Stimulated activated CD4-positive, alpha-beta T cell treated with anti-CD3 and anti-CD28 coated beads, Interleukin-1b, Interleukin-23, amount 100 ng/mL, for 1 hour (primary cell): ENCODE results near the gene MDH2.
"Not testable (repeated sequence)": the region's sequence is repeated elsewhere in the genome, so short reads cannot be mapped to it uniquely, and the experiment has no call there.

ENCODE experiments used
- DNase-seq, 2 donors: peaks; one replicate each; pipeline ENCODE4 v3.0.0-alpha.2; 2020; ENCODE audit warnings: low read depth in 2 of 2

MDH2 gene

DNA sequence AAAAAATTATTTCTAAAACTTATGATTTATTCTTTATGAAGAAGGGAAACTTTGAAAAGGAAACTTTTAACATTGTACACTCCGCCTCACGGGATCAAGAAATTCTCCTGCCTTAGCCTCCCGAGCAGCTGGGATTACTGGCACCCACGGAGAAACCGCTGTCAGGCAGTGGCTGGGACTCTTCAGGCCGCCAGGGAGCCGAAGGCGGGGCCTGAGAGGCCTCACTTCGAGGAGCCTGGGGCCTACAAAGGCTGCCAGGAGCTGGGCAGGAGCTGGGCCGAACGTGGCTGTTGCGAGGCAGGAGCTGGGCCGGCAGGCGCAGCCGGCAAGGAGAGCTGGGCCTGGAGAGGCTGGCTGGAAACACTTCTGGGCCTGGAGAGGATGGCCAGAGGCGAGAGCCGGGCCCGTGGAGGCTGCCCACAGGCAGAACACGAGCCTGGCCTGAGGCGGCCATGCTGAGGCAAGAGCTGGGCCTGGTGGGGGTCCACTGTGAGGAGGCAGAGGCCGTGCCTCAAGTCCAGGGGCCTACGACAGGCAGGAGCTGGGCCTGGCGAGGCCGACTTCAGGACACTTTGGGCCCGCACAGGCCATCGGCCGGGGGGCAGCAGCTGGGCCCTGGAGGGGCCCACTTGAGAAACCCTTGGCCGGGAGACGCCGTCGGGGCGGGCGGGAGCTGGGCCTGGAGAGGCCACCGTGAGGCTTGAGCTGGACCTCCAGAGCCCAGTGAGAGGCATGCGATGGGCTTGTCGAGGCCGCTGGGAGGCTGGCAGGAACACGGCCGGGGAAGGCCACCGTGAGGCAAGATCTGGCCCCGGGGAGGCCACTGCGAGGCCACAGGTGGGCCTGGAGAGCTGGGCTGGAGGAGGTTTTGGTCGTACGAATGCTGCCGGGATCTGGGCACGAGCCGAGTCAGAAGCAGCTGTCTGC is 23.7 kb downstream of the MDH2 start:
- no peak for DNase-seq

DNA sequence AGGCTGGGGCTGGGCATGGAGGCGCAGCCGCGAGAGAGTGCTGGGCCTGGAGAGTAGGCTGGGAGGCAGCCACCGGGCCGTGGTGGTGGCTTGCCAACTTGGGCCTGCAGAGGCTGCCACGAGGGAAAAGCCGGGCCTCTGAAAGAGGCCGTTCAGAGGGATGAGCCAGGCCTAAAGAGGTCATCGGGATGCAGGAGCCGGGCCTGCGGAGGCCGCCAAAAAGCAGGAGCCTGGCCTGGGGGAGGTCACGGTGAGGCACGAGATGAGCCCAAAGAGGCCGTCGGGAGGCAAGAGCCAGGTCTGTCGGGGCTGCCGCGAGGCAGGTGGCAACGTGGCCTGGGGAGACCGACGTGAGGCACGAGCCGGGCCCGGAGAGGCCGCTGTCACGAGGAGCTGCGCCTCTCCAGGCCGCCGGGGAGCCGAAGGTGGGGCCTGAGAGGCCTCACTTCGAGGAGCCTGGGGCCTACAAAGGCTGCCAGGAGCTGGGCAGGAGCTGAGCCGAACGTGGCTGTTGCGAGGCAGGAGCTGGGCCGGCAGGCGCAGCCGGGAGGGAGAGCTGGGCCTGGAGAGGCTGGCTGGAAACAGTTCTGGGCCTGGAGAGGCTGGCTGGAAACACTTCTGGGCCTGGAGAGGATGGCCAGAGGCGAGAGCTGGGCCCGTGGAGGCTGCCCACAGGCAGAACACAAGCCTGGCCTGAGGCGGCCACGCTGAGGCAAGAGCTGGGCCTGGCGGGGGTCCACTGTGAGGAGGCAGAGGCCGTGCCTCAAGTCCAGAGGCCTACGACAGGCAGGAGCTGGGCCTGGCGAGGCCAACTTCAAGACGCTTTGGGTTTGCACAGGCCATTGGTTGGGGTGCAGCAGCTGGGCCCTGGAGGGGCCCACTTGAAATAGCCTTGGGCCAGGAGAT is 24.6 kb downstream of the MDH2 start:
- no peak for DNase-seq

DNA sequence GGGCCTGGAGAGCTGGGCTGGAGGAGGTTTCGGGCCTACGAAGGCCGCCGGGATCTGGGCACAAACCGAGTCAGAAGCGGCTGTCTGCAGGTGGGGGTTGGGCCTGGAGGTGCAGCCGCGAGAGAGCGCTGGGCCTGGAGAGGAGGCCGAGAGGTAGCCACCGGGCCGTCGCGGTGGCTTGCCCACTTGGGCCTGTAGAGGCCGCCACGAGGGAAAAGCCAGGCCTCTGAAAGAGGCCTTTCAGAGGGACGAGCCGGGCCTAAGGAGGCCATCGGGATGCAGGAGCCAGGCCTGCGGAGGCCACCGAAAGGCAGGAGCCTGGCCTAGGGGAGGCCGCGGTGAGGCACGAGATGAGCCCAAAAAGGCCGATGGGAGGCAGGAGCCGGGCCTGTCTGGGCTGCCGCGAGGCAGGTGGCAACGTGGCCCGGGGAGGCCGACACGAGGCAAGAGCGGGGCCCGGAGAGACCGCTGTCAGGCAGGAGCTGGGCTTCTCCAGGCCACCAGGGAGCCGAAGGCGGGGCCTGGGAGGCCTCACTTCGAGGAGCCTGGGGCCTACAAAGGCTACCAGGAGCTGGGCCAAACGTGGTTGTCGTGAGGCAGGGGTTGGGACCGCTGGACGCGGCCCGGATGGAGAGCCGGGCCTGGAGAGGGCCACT is 25.6 kb downstream of the MDH2 start:
- DNase-seq, result no peak

DNA sequence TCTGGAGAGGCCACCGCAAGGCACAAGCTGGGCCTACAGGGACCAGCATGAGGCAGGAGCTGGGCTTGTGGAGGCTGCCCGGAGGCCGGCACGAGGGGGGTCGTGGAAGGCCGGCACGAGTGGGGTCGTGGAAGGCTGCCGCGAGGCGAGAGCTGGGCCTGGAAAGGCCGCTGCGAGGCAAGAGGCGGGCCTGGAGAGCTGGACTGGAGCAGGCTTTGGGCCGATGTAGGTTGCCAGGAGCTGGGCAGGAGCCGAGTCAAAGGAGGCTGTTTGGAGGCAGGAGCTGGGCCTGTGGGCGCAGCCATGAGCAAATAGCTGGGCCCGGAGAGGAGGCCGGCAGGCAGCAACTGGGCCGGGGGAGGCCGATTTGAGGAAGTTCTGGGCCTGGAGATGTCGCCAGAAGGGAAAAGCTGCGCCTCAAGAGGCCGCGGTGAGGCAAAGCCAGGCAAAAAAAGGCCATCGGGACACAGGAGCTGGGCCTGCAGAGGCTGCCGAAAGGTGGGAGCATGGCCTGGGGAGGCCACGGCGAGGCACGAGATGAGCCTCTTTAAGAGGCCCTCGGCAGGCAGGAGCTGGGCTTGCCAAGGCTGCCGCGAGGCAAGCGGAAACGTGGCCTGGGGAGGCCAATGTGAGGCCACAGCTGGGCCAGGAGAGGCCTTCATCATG is 26.5 kb downstream of the MDH2 start:
- no peak for DNase-seq

DNA sequence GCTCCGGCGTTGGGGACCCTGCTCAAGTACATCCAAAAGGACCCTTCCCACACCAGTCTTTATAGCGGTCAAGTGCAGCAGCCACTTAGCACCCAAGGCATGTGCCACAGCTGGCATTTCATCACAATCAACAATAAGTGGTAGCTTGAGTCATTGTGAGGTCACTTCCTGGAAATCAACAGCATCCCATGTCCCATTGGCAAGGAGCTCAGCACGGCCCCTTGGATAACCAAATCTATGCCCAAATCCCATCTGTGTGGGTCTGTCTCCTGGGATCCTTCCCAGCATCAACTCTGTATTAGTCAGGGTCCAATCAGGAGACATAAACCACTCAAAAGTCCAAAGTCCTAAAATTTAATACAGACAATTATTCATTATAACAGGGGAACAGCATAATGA is 27.1 kb downstream of the MDH2 start:
- no peak for DNase-seq

DNA sequence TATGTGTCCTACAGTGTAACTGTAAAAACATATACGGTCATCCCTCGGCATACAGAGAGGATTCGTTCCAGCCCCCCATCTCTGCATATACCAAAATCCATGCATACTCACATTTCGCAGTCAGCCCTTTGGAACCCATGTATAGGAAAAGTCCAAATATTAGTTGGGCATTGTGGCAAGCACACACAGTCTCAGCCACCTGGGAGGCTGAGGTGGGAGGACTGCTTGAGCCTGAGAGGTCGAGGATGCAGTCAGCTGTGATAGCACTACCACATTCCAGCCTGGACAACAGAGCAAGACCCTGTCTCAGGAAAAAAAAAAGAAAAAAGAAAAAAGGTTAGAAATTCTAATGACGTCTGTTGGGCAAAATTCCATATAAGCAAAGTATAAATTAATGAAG is 29.1 kb downstream of the MDH2 start:
- no peak for DNase-seq

DNA sequence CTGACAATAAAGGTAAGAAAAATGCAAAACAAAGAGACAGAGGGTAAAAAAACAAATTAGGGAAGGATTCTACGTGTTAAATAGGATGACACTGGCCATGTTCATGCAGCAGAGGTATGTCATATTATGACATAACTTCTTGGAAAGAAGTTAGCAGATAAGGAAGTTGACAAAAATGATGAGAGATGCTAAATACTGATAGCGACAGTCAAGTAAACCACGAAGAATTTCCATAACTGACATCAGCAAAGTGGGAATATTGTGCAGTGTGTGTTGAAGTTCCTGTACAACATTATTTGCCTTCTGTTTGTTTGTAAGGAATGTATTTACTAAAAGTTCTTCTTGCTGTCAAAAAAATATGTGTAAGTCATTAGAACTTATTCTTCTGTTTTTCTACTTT is 29.5 kb downstream of the MDH2 start:
- no peak for DNase-seq

DNA sequence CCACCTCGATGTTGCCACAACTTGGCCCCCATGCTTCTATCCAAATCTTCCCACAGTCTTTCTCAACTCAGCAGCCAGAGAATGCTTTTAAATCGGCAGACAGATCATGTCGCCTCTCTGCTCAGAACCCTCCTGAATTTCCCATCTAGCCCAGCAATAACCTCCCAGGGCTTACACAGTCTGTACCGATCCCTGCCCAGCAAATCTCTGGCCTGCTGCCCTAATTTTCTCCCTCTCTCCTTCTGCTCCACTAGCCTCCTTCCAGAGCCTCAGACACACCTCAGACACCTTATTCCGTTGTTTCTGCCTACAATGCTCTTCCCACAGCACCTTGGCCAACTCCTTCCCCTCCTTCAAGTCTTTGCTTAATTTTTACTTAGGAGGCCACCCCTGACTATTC is 32.3 kb downstream of the MDH2 start:
- no peak for DNase-seq

DNA sequence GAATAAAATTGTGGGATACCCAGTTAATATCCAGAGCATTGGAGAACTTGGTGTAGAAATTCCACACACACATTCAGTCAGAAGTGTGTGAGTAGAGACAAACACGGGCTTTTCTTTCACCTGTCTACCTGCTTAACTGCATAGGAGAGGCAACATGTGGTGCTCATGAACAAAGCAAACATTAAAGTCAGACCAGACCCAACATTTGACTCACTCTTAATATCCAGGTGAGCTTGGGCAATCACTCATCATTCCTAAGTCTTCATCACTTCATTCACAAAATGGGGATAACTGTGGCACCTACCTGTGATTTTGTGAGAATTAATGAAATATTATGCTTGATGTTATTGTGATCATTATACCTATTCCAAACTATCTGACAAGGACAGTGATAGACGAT is 36.2 kb downstream of the MDH2 start:
- DNase-seq, result not testable (repeated sequence)

DNA sequence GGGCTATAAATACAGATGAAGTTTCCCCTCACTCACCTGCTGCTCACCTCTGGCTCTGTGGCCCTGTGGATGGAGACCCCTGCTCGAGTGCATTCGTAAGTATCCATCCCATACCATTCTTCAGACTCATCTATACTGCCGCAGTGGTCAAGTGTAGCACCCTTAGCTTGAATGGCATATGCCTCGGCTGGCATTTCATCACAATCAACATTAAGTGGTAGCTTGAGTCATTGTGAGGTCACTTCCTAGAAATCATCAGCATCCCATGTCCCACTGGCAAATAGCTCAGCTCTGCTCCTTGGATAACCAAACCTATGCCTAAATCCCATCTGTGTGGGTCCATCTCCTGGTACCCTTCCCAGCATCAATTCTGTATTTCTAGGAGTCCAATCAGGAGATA is 38.2 kb downstream of the MDH2 start:
- DNase-seq, result no peak

DNA sequence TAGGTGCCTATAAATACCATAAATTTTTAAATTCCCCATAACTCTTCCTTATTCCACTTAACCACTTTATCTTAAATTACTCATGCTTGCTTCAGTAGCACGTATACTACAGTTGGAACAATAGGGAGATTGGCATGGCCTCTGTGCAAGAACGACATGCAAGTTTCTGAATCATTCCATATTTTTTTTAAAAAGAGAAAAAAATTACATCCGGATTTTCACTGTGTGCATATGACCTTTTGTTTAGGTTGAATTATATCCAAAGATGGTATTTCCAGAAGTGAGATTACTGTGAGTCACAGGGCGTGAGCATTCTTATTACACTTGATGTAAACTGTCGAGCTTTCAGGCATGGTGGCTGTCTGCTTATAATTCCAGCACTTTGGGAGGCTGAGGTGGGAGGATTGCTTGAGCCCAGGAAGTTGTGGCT is 39.5 kb downstream of the MDH2 start:
- not testable (repeated sequence) for DNase-seq

DNA sequence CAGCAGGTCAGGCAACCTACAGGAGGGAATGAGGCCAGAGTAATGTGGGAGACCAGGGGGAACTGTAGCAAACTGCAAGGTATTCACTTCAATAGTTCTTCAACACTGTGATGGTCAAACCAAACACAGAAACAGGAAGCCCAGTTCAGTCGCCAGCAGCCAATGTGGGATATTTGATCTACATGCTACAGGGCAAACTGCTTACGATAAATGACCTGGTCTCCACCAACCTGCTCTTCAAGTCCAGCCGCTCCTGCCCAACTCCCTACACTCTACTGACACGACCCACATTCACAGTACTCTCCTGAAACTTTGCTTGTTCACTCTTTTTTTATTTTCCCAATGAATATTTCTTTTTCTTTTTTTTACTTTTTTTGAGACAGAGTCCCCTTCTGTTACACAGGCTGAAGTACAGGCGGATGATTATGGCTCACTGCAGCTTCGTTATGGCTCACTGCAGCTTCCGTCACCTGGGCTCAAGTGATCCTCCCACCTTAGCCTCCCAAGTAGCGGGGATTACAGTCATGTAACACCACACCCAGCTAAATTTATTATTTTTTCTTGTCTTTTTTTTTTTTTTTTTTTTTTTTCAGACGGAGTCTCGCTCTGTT is 42.1 kb downstream of the MDH2 start:
- DNase-seq, result no peak

DNA sequence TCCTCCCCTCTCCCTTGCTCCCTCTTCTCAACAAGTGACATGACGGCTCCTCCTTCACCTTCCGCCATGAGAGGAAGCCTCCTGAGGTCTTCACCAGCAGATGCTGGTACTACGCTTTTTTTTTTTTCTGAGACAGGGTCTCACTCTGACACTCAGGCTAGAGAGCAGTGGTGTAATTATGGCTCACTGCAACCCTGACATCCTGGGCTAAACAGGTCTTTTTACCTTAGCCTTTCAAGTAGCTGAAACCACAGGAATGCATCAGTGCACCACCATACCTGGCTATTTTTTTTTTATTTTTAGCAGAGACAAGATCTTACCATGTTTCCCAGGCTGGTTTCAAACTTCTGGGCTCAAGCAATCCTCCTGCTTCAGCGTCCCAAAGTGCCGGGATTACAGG is 43.6 kb downstream of the MDH2 start:
- DNase-seq, result no peak

DNA sequence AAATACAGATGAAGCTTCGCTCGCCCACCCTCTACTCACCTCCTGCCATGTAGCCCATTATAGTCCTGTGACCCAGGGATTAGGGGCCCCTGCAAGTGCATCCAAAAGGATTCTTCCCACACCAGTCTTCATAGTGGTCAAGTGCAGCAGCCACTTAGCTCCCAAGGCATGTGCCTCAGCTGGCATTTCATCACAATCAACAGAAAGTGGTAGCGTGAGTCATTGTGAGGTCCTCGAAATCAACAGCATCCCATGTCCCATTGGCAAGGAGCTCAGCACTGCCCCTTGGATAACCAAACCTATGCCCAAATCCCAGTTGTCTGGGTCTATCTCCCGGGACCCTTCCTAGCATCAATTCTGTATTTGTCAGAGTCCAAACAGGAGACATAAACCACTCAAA is 45.6 kb downstream of the MDH2 start:
- DNase-seq, result not testable (repeated sequence)

DNA sequence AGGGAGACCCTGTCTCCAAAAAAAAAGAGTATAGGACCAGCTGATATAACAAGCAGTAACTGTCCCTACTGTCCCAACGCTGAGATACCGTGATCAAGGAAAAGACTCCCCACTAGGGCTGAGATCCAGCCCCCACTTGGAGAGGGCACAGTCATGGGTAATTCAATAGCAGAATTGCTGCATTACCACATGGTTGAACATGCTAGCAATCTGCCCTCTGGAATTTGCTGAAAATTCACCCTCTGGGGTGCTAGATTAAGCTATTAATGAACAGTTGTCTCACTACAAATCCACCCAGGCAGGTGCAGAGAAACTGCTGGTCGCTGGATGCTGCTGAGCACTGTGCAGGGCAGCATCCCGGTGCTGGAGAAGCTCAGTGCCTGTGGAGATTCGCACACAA is 46.4 kb downstream of the MDH2 start:
- DNase-seq, result not testable (repeated sequence)

DNA sequence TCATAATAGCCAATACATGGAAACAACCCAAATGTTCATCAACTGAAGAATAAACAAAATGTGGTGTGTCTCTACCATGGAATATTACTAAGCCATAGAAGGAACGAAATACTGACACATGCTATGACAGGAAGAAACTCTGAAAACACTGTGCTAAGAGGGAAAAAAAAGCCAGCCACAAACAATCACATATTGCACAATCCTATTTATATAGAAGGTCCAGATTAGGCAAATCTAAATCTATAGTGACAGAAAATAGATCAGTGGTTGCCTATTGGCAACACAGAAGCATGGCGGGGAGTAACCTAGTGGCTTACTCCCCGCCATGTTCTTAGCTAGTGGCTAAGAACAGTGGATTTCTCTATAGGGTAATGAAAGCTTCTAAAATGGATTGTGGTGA is 48.0 kb downstream of the MDH2 start:
- no peak for DNase-seq

DNA sequence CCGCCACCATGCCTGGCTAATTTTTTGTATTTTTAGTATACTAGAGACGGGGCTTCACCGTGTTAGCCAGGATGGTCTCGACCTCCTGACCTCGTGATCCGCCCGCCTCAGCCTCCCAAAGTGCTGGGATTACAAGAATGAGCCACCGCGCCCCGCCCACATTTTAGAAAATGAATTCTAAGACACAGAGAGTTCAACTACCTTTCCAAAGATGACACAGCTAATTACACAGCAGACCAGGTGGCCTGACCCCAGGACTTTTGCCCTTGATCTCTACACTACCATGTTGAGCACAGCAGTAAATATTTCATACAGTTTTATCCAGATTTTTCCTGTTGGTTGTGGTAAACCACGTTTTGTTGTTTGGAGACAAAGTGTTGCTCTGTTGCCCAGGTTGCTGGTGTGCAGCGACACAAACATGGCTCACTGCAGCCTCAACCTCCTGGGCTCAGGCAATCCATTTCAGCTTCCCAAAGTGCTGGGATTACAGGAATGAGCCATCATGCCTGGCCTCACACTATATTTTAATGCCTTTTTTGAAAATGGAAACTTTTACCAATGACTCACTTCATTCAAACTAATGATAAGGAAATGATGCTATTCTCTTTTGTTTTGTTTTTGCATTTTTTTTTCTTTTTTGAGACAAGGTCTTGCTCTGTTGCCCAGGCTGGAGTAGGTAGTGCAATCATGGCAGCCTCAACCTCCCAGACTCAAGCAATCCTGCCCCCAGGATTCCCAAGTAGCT is 54.0 kb downstream of the MDH2 start:
- DNase-seq, result not testable (repeated sequence)

DNA sequence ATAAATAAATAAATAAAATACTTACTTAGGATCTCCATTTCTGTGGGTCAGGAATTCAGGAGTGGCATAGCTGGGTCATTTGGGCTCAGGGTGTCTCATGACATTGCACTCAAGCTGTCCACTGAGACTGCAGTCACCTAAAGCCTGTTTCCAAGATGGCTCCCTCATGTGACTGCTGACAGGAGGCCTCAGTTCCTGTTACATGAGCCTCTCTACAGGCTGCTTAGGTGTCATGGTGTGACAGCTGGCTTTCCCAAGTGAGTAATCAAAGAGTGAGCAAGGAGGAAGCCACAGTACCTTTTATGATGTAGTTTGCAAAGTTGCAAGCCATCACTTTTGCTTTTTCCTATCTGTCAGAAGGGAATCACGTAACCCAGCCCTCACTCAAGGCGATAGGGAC is 55.9 kb downstream of the MDH2 start:
- not testable (repeated sequence) for DNase-seq

DNA sequence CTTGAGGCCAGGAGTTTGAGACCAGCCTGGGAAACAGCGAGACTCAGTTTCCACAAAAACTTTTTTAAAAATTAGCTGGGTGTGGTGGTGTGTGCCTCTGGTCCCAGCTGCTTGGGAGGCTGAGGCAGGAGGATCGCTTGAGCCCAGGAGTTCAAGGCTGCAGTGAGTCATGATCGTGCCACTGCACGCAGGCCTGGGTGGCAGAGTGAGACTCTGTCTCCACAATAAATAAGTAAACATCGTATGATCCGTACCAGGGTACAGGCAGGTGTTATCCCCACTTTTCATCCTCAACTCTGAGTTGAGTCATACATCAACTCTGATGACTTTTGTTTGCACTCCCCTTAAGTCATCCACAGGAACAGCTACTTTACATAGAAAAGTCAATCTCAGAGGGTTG is 58.2 kb downstream of the MDH2 start:
- not testable (repeated sequence) for DNase-seq

DNA sequence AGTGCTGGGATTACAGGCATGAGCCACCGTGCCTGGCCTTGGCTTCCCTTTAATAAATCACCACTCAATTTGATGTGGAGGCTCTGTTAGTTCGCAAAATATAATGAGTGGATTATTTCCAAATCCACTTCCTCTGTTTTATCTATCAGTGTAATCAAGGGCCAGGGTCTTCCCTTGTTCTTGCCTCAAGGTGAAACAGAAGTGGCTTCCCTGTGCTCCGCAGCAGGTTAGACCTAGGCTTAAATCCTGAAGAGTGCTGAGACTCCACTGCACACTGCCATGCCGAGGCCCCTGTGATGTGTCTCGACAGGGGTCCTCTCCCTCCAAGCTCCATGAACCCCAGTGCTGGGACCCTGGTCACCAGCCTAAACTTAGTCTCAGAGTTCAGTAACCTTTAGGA is 59.0 kb downstream of the MDH2 start:
- no peak for DNase-seq
